GM21723 (cell line): ENCODE data around the gene KCNQ1.

Source experiments
- ATAC-seq: cut with Tn5 transposase; IDR thresholded peaks from one replicate; pipeline ENCODE4 v1.9.1; 2021; ENCODE audit warnings: mild to moderate bottlenecking, moderate library complexity; ENCODE audit not compliant: unreplicated experiment

The KCNQ1 gene

DNA sequence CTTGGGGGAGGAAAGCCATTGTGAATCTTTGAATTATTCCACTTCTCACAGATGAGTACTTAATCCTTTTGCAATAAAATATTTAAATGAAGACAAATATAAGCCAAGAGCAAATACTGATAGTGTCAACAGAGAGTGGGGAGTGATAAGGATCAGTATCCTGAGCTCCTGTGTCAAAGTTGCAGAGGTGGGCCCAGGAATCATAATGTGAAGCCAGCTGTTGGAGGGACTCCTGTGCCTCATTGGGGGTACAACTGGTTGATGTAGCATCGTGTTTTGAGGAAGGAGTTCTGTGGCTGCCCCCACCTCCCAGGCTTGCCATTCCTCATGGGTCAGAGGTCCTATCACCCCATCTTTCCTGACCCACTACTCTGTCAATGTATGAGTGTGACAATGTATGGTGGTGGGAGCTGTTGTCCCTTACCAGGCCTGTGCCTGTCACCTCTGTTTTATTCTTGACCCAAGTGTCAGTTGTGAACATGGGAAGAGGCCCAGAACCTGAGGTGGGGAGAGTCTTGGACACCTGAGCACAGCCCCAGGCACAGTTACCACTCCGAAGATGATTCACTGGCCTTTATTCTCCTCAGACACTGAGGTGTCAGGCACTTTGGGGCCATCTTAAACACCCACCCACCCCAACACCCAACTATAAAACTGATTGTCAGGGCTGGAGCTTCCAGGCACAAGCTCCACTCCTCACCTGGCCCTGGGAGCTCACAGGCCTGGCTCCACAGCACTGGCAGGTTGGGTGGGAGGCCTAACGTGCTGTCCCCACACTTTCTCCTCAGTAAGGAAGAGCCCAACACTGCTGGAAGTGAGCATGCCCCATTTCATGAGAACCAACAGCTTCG, 216.6 kb downstream of the KCNQ1 start:
- ATAC-seq, result no peak

DNA sequence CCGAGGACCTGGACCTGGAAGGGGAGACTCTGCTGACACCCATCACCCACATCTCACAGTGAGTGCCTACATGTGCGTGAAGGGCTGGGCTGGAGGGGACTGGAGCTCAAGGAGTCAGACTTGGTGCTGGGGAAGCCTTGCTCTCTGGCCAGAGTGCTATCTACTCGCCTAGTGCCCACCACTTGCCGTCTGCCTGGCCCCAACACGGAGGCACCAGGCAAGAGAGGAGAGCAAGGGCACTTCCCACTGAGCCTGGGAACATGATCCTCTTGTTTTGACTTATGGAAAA, 217.2 kb downstream of the KCNQ1 start:
- ATAC-seq, result no peak

DNA sequence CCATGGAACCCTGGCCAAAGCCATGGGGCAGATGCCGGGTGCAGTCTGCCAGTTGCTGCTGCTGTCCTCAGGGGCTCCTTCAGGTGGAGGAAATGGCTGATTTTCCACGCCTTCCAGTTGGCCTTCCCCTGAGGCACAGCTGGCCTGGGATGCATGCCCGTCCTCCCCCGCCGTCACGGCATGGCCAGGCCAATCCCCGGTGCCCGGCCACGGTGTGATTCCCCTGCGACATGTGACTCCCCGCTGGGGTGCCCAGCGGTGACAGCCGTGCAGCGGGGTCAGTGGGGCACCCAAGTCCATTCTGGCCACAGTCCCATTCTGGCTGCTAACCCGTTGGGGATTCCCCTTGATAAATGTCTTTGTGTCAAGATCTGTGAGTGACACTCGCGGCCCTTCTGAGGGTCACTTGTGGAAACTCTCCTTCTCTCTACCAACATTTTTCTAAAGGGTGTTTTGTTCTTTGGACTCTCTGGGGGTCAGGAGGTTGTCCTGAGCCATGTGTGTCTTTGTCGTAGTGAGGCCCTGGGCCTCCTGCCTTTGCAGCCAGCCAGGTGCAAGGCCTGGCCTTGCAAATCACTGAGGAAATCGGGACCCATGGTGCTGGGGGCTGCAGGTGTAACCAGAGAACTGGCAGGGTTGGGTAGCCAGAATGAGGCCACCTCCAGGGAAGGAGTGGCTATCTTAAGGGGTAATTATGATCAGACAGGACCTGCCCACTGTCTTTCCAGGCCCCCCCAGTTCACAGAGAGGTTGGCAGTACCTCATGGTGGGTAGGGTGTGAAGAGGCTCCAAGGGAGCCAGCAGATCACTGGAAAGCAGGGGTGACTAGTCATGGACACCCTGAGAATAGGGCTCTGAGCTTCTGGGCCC, 217.9 kb downstream of the KCNQ1 start:
- ATAC-seq, result no peak

DNA sequence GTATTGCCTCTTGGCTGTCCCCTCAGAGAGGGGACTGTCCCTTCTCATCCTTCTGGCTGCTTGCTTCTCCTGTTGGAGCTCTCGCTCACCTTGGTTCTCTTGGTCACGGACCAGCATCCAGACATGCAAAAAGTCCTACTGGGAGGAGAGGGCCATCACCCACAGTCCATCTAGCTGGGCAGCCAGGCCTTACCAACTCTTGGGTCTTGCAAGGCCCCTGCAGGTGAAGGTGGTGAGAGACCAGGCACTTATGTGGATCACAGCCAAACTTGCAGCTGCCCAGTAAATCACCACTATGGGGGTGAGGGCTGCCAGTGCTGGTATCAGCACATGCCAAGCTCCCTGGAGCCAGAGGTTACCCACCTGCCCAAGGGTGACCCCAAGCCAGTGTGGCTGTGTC, 218.7 kb downstream of the KCNQ1 start:
- ATAC-seq, result no peak

DNA sequence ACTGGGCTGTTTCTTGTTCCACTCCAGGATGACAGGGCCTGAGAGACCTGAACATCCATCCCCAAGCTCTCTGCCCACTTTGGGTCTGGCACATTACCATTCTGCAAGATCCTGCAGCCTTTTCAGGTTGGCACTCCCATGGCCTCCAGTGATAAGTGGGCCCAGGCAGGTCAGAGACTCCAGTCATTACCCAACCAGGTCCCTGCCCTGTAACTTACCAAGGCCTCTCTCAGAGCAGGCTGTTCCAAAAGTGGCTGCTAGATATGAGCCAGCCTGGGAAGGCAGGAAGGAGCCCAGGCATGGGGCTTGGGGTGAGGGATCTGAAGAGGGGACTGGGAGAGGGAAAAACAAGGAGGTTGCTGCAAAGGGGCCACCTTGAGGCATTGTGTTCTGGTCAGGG, 219.1 kb downstream of the KCNQ1 start:
- no peak for ATAC-seq

DNA sequence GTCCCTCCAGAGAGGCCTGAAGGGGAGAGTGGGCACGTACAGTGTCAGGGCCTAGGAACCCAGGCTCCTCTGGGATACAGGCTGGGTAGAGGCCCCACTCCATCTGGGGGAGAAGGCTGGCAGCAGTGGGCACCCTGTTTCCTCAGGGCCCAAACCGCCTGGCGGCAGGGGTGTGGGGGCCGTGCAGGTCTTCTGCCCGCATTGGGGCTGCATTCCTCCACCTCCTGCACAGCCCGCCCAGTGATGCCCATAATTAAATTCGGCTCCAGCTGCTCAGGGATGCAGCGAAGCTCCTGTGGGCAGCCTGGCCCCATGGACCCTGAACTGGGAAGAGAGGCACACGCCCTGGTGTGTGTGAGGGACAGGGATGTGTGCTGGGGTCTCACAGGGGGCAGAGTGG, 219.6 kb downstream of the KCNQ1 start:
- ATAC-seq, result no peak

DNA sequence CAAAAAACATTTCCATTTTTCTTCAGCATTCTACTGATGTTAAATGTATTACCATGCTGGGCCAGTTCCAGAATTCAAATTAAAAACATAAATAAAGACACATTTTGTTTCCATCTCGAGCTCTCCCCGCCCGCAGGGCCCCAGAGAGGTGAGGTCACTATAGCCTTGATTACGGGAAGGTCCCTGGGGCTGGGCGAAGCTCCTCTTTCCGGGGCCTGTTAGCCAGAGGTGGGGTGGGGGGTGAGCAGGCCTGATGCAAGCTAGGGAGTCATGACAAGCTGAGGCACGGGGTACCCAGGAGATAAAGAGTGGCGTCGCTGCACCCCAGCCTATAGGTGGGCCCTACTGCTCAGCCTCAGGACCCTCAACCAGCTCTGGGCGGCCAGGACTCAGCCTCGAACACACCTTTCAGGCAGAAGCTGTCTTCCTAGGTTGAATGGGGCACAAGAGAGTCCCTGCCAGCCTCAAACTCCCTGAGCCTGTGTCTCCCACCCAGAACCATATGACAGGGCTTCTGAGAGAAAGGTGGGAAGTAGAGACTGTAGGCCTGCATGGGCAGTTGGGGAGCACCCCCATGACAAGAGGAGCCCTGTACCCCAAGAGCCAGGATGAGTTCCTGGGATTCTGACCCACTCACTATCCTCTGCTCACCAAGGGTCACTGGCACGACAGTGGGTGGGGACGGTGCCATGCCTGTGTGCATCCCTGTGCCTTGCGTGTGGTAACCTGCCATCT, 220.2 kb downstream of the KCNQ1 start:
- no peak for ATAC-seq

DNA sequence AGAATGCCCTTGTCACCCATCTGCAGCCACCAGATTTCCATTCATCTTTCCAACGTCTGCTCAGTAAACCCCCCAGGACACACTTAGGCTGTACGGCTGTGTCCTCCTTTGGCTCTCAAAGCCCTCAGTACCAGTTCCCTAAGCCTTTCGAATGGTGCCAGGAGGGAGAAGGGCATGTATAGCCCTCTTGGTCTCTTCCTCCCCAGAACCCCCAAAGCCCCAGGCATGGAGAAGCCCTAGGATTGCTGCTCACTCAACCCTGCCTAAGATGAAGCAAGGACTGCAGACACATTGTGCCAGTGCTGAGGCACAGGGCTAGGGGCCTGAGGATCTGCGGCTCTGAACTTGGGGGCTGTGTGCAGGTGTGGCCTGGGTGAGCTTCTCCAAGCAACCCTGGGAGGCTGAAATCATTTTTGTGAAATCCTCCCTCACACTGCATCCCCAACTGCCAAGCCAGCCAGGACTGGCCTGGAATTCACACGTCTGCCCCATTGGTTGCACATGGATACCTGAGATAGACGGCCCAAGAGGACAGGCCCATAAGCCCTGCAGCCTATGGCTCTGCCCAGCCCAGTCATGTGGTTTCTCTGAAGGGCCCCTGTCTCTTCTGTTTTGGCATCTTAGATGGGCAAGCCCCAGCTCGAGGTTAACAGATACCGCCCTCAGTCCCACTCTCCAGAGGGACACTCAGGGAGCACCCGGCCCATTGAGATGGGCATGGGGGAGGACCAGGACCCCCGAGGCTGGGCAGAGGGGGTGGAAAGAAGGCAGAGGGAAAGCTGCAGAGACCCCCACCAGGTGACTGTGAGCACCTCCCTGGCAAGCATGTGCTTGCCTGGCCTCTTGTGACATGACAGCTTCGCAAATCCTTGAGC, 221.0 kb downstream of the KCNQ1 start:
- ATAC-seq, result no peak

DNA sequence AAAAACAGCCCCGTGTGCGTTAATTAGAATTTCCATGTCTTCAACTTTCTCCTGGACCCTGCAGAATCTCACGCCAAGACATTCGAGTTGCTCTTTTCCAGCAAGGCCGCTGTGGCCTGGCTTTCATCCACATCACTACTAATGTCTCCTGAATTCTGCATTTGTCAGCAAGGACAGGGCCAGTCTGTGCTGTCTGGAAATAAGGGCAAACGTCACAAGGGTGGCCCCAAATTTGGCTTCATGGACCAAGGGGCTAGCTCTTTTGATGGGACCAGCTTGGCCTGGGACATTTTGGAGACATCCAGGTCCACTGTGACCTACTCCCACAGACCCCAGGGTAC, 221.6 kb downstream of the KCNQ1 start:
- no peak for ATAC-seq

DNA sequence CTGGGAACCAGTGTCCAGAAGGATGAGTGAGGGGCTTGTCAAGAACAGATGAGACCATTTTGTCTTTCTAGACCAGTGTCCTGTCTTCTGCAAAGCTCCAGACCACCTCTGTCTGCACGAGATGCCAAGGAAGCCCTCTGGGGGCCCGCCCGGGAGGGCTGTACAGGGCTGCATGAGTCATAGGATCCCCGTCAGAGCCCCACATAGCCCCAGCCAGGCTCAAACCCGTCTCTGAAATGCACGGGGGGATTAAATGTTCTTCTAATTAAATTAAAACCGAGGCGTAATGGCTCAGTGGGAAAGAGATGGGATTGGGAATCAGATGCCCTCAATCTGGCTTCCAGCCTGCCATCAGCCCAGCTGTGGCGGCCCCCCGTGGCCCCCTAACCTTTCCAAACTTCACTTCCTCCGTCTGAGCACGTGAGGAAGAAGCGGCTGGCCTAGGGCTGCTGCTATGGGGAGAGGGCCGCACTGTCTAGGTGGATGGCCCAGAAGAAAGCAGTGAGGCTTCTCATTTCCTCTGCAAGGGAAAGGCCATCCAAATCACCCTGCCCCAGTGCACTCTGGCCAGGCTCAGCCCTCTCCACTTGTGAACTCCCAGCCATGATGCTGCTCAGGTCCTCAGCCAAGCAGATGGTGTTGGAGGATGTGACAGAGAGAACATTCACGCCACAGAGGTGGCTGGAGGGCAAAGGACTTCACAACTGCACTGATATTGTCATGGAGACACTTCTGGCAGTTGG, 222.2 kb downstream of the KCNQ1 start:
- no peak for ATAC-seq

DNA sequence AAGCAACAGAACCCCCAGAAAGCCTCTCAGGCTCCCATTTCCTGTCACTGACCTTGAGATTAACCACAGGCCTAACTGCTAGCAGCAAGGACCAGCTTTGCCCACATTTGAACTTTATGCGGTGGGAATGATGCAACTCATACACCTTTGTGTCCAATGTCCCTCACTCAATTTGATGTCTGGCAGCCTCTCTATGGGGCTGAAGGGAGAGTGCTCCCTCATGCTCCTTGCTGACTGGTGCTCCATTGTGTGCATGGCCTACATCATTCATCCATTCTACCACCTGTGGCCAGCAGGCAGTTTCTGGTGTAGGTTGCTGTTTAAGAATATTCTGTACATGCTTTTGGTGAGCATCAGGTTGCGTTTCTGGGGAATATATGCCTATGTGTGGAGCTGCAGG, 223.1 kb downstream of the KCNQ1 start:
- ATAC-seq, result no peak

DNA sequence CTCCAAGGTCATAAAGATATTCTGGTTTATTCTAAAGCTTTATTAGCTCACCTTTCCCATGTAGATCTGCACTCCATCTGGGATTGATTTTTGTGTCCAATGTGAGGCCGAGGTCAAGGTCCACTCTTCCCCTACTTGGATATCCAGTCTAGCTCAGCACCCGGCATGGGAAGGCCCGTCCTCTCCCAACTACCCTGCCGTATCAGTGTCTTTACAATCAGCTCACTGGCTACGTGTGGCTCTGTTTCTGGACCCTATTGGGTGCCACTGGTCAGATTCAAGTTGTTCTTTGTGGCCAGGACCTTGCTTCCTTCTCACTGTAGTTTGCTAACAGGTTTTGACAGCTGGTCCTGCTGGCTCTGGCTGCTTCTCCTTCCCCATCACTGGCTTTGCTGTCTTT, 224.1 kb downstream of the KCNQ1 start:
- ATAC-seq, result no peak

DNA sequence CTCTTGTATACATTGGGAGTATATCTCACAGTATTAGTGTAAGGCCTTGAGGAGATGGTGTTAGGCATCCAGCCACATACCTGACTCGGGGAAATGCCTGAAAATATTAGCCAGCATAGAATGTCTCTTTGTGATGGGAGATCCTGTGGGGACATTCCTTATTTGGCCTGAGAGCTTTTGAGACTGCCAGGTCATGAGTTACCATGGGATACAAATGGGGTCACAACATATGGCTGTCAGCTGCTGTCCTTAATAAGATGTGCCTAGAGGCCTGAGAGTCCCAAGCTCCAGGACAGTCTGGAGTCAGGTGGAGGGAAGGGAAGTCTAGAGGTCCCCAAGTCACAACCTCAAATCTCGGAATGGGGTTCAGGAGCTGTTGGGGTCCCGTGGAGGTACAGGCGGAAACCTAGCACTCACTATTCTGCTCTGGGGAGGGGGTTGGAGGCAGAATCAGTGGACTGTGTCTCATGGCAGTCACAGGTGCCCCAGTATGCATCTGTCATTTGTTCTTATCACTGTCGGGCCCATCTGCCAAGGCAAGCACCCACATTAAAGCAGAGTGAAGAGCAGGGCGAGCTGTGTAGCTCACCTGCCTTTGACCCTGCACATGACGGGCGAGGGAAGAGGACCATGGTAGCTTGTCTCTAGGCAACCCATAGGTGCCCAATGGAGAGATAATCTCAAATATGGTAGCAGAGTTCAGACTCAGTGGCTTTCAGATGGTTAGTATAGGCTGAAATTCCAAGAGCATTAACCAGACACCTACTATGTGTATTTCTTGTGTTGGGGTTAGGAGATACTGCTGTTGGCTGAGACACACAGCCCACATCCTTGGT, 225.0 kb downstream of the KCNQ1 start:
- no peak for ATAC-seq

DNA sequence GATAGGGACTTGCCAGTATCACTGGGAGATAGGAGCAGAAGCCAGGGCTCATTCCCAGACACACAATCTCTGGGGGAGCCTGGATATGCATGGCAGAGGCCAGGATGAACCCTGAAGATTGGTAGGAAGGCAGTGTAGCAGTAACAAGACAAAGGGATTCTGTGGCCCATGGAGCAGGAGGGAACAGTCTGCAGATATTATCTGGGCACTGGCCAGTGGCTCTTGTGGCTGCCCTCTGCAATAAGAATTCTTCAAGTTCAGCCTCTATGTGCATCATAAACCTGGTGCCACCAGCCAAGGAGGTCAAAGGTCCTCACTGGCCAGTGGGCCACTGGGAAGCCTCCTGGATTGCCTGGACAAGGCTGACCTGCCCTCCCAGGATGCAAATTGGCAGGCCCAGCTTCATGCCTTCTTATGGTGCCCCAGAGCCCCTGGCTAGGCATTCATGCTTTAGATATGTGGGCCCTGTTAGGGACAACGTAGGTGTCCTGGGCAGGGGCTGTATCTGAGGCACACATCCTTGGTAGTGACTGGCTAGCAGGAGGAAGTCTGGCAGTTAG, 225.8 kb downstream of the KCNQ1 start:
- ATAC-seq, result no peak

DNA sequence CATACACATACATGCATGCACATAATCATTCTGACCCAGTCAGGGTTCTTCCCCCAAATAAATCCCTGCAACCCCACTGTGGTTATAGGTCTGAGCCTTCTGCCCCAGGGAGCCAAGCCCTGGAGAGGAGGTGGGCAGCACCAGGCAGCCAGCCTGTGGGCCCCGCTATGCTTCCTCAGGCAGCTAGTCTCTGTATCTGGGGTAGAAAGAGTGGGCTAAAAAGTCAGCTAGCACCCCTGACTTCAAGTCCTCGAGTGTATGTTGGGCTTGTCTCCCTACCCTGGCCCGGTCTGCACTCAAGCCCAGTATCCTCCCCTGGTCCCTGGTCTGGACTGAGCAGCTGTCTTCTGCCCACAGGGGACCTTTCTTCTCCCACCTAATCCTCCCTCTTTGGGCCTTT, 226.9 kb downstream of the KCNQ1 start:
- ATAC-seq, result no peak

DNA sequence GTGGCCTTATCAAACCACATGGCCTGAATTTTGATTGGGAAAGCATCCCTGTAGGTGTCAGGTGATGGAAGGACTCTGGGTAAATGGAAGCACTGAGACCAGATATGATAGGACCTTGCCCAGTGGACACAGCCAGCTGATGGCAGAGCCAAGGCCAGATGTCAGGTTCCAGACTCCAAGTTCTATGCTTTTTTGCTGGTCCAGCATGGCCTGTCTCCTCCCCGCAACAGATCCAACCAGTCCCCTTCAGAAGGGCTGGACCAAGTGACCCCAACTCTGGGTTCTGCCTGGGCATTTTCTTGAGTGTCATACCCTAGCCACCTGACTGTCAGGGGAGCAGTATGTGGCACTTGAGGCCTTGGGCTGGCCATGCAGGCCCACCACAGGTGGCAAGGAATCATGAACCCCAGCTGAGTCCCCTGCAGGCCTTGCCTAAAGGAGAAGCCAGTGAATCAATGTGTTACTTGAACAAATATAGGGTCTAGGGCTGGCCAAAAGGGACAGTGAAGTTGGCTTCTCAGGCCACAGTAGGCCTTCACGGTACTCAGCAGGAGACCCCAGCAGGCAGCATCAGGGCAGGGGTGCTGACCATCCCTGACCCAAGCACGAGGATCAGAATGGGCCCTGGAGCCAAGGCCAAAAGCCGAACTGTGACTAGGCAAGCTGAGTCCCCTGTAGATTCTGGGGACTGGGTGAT, 227.9 kb downstream of the KCNQ1 start:
- no peak for ATAC-seq

DNA sequence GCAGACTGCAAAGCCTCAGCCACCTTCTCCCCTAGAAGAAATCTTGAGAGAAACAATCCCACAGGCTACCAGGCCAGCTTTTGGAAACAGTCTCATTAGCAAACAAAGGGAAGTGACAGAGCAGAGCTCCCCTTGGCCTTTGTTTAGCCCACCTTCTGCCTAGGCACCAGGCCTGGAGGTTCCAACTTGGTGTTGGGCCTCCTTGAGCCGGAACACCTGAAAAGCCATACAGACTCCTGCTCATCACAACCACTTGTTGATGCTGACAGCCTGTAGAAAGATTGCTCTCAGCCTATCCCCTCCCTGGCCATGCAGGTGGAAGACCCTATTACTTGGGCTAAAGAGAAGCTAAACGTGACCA, 228.4 kb downstream of the KCNQ1 start:
- ATAC-seq, result no peak

DNA sequence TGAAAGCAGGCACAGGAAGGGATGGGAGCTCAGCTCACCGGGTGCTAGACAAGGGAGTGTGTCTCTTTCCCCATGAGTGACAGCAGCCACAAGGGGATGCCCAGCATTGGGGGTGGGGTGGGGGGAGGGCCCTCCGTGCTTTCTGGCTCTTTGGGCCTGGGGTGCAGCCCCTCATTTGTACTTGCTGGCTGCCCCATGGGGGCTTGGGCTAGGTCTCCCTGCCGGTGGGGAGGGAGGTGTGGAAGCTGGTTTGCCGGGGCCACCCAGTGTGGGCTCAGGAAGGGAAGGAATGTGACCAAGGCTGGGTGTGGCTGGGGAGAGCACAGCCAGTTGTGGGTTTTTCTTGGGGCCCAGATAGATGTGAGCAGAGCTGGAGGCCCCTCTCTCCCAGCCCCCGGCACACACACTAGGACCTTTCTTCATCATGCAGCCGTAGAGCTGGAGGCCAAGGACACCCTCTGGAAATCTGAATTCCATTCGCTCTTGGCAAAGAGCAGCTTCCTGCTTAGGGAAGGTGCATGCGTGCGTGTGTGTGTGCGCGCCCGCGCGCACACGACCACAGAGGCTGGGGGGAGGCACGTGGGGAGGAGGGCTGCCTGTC, 229.2 kb downstream of the KCNQ1 start:
- ATAC-seq, result no peak
